Subcutaneous adipose tissue (tissue), 4 donors: ENCODE measurements around the gene CCDC127. TPM values are rescaled to one million over a fixed set of nuclear protein-coding genes. Genes with fewer than 3 reads are reported as not detected.

ENCODE experiments used
- CTCF ChIP-seq: fragments of 450-650 bp; IDR thresholded peaks from one replicate; pipeline ENCODE4 v1.5.1; 2016; ENCODE audit warnings: low read depth, mild to moderate bottlenecking, control low read depth, antibody characterized with exemption, moderate library complexity
- total RNA-seq, 4 donors: library from RNA; depleted of rRNA; stranded (reverse); fragments of >200 nt; gene quantifications; one replicate each; pipeline ENCODE4 v1.1.0, GENCODE V29; 2016

The CCDC127 gene
- total RNA-seq, 4 donors from 2014 or later, result 4.9 to 6.5 (median 5.8) TPM

- no peak for TF ChIP-seq CTCF
Observed at GRCh38 chr5:230711-231110, 12.8 kb upstream of the CCDC127 start.

GRCh38 chr5:228886-229285 lies 10.9 kb upstream of the CCDC127 start:
- TF ChIP-seq CTCF, result no peak

GRCh38 chr5:225334-225733 lies 7.4 kb upstream of the CCDC127 start:
- TF ChIP-seq CTCF, result no peak

GRCh38 chr5:223791-224190 lies 5.8 kb upstream of the CCDC127 start:
- TF ChIP-seq CTCF, result no peak

GRCh38 chr5:219991-220390 lies 2.0 kb upstream of the CCDC127 start:
- no peak for TF ChIP-seq CTCF

- no peak for TF ChIP-seq CTCF
Observed at GRCh38 chr5:219460-219863, 1.5 kb upstream of the CCDC127 start.

GRCh38 chr5:218457-219291 lies 721 bp upstream of the CCDC127 start:
- no peak for TF ChIP-seq CTCF
